ENCODE data around the gene CAVIN4.

Gene CAVIN4

DNA sequence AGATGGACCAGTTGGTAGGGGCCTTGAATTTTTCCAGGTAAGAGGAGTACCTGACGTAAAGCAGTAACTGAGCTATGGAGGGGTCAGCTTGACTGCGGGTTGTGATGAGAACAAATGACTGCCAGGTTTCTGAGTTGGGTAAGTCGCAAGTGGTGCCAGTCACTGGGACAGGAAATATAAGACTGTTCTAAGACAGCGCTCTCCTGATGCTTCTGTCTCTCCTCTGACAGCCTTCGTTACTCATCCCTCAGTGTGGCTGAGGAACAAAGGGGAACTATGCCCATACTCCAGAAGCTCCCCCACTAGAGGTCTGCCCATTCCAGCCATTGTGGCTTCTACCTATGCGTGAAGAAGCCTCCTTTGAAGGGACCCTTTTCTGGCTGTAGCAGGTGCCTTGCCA is 13.3 kb downstream of the CAVIN4 start:
- DNase-seq: no peak

DNA sequence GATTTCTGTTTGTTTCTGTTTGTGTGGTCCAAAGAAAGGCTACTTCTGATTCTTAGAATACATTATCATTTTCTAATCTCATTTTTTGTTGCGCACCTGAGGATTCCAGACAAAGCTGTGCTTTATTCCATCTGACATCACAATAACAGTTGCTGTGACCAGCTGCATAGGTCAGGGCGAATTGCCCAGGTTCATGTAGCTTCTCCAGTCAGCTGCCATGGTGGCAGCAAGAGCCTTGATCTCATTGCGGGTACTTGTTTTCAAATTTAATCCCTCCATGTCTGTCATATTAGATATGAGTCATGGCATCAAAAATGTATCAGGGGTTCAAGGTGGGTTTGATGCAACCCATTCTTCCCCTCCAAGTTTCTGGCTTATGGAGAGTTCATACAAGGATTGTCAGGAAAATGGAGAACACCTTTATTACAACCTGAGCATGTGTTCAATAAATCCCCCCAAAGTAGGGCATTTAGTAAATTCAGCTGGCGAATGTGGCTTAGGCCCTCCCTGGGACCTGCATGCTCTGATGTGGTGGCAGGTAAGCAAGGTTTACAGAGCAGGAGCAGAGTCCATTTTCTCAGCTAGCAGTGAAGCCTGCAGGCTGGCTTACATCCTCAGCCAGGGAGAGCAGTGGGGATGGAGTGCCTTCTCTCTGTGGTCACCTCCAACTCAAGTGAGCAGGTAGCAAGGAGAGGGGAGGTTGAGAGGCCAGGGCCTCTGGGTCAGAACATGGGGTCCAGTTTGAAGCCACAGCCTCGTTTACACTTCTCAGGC is 13.9 kb downstream of the CAVIN4 start:
- DNase-seq: no peak

DNA sequence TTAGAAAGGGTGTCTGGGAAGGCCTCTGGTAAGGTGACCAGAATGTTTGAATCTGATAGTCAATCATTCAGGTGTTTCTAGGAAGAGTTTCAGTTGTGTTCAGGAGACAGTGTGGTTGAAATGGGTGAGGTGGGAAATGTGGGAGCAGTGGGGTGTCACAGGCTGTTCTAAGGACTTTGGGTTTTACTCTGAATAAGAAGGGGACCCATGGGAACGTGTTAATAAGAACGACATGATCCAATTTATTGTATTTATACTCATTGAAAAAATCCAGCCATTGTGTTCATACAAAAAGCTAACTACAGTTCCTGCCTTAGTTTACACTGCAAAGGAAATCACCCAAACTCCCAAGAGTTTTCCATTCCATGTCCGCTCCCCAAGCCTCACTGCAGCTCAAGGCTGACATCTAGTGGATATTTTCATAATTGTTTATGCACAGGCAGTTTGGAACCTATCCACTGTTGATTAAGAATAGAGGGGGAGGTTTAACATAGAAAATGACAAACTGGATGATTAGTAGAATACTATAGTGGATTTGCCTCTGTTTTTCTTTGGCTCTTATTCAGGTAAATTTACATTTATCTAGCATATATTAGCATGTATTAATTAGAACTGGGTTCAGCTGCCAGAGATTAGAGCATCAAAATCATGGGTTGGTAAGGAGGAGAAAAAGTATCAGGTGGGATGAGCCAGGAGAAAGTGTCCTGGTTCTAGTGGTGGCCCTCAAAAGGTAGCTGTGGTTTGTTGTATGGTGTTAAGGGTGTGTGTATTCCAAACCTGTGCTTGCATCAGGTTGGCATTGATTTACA is 17.7 kb downstream of the CAVIN4 start:
- no peak for DNase-seq

DNA sequence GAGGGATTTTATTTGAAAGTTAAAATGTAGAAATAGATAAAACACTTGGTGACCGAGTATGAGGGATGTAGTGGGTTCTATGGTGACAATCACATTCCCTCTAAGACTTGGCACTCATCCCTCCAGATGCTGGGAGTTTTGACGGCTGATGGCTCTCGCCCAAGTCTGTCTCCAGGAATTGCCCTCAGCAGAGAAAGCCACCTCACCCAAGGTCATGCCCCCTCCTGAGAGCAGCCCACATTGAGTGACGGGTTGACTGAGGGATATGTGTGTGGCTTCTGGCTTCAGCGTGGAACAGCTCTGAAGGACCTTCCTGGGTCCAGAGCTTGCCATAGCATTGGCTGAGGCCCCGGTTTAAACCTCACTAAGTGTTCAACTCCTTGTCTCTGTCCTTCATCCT is 19.4 kb downstream of the CAVIN4 start:
- DNase-seq: no peak

DNA sequence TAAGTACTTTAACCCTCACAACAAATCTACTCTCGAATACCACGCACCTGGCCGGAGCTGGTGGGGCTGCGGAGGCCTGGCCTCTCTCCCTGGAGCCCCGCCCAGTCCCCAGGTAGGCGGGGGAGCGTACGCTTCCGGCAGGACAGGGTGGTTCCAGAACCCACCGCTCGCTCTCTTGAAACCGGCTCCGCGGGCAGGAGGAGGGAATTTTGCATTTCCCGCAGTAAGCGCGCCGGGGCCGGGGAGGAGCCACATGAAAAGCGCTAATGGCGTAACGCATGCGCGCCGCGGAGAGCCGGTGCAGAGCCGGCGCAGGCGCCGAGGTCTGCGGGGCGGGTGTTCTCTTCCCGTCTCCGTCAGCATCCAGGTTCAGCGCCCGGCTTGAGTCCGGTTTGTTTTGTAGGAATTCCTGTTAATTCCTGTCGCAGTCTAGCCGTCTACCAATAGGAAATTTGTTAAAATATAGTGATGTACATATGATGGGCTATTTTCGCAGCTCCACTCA is 20.8 kb downstream of the CAVIN4 start:
- DNase-seq: peak; percentile 94

GRCh38 chr9:100600521-100601079 is 22.7 kb downstream of the CAVIN4 start:
- DNase-seq: no peak

DNA sequence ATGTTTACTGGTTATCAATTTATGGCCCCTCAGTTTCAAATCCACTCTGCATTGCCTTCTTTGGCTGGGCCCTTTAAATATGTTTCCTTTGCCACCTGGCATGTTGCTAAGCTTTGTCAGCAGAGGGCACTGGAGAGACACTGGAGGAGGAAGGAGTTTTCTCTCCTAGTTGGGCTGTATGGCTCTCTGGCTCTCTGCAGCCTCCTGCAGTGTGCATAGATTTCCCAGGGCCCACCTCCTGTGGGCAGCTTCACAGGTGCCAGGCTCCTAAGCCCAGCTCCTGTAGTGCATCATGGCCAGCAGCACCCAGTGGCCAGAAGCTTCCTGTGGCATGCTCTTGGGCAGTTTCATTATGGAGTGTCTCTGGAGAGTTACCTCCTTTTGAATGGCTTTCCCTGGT is 23.3 kb downstream of the CAVIN4 start:
- DNase-seq: peak; percentile 74

GRCh38 chr9:100602342-100602801 is 24.5 kb downstream of the CAVIN4 start:
- peak; percentile 64 for DNase-seq

- no peak for DNase-seq
Measured at GRCh38 chr9:100605405-100605804, 27.5 kb downstream of the CAVIN4 start.

DNA sequence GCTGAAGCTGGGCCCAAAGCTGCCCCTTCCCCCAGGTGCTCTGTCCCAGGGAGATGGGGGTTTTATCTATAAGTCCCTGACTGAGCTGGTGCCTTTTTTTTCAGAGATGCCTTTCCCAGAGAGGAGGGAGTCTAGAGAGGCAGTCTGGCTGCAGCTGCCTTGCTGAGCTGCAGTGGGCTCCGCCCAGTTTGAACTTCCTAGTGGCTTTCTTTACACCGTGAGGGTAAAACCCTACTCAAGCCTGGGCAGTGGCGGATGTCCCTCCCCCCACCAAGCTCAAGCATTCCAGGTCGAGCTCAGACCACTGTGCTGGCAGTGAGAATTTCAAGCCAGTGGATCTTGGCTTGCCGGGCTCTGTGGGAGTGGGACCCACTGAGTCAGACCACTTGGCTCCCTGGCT is 41.3 kb downstream of the CAVIN4 start:
- no peak for DNase-seq

GRCh38 chr9:100619665-100620064 is 41.8 kb downstream of the CAVIN4 start:
- no peak for DNase-seq

DNA sequence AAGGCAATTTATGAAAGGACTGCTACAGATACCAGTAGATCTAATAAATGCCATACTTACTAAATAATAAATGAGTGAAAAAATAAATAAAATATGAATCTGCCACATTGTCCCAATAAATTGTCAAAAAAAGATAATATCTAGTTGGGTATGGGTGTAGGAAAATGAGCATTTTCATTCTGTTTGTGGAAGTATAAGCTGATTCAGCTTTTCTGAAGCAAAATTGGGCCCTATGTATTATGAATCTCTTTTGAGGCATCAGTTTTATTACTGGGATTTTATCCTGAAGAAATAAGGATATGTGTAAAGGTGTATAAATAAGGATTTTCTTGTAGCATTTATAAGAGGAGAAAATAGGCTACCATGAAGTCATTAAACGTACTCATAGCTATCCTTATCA is 46.1 kb downstream of the CAVIN4 start:
- no peak for DNase-seq

GRCh38 chr9:100626949-100627348 is 49.1 kb downstream of the CAVIN4 start:
- DNase-seq: no peak

GRCh38 chr9:100637787-100638186 is 59.9 kb downstream of the CAVIN4 start:
- no peak for DNase-seq
